EH (cell line): ENCODE results near the gene PLD2.
"Not testable (repeated sequence)": the region's sequence is repeated elsewhere in the genome, so short reads cannot be mapped to it uniquely, and the experiment has no call there.

ENCODE experiments used
- DNase-seq: peaks from one replicate; pipeline ENCODE4 v3.0.0-alpha.2; 2015; ENCODE audit warnings: low read depth

Gene PLD2

DNA sequence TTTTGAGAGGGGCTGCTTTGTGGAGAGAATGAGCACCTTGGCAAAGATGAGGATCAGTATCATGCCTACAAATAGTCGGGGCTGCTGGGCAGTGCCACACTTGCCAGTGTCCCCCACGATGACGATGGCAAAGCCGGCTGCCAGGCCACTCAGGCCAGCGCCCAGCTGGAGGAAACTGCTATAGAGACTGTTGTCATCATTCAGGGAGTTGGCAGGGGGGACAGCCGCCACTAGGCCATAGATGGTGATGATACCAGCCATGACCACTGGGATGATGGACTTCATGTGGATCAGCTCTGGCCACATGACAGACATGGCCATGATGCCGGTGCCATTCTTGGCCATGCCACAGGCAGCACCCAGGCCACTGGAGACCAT is 50.0 kb downstream of the PLD2 start:
- no peak for DNase-seq

DNA sequence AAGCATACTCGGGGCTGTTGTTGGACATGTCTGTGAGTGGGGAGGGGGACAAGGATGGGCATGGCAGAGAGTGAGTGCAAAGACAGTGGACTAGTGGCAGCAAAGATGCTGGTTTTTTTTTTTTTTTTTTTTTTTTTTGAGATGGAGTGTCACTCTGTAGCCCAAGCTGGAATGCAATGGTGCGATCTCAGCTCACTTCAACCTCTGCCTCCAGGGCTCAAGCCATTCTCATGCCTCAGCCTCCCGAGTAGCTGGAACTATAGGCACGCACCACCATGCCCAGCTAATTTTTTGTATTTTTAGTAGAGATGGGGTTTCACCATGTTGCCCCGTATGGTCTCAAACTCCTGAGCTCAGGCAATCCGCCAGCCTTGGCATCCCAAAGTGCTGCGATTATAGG is 50.4 kb downstream of the PLD2 start:
- not testable (repeated sequence) for DNase-seq

DNA sequence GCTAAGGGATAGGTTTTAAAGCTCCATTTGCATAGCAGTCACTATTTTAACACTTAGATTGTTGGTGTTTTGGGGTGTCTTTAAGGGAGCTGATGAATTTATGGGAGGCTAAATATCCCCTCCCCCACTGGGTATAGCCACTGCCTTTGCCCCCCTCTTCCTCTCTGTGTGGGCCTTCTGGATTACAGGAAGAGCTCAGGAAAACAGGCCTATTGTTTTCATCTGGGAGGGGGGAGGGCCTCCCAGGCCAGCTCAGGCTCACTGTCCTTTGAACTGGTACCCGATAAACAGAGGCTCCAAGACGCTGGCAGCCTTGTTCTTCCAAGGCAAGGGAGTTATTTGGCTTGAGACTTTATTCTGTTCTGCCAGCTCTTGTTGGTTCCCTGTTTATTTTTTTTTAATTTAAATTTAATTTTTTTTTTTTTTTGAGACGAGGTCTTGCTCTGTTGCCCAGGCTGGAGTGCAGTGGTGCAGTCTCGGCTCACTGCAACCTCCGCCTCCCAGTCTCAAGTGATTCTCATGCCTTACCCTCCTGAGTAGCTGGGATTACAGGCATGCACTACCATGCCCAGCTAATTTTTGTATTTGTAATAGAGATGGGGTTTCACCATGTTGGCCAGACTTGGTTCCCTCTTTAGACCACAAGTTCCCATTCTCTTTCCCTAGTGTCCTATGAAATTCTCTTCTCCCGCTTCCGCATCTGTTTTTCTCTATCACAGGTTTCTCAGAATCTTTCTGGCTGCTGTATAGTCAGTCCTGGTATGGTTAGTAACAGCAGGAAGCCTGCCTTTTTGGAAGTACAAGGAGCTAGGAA is 51.3 kb downstream of the PLD2 start:
- peak; percentile 35 for DNase-seq

DNA sequence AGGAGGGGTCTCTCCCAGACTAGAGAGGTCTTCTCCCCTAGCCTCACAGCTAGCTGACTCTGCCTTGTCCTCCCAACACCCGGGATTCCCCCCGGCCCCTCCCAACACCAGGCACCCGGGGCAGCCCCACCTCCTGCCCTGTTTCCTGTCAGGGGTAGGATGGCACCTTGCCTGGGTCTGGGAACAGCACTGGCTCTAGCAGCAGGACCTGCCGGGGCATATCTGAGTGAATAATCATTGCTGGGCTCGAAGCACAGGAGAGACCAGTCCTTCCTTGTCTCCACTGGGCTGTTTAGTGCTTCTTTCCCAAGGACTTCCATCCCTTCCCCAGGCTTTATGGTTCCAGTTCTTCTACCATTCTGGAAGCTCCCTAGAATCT is 51.9 kb downstream of the PLD2 start:
- peak; percentile 67 for DNase-seq

DNA sequence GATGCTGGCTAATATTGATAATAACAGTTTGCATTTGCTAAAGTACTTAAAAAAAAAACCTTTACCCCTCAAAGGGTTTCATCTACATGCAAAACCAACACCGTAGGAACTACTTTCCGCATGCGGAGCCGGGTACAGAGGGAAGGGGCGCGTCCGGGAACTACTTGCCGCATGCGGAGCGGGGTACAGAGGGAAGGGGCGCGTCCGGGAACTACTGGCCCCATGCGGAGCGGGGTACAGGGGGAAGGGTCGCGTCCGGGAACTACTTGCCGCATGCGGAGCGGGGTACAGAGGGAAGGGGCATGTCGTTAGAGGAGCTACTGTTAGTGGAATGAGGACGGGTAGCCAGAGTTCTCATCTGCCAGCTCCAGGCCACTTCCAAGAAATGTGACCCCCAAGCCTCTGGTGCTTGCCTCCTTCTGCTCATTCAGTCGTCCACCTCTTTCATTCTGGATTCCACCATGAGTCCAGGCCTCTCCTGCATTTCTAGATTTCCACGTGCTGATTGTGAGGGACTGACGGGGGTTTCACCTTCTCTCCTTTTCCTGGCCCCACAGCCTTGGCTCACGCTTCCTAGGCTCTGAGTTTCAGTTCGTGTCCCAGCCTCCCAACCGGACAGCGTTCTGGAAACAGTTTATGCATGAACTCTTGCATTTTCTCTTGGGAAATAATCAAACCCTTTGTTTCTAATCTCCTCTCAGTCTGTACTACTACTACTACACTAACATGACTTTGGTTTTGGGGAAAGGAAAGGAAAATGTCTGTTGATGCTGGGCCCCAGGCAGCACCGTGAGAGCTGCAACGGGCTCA is 53.1 kb downstream of the PLD2 start:
- DNase-seq, result no peak

DNA sequence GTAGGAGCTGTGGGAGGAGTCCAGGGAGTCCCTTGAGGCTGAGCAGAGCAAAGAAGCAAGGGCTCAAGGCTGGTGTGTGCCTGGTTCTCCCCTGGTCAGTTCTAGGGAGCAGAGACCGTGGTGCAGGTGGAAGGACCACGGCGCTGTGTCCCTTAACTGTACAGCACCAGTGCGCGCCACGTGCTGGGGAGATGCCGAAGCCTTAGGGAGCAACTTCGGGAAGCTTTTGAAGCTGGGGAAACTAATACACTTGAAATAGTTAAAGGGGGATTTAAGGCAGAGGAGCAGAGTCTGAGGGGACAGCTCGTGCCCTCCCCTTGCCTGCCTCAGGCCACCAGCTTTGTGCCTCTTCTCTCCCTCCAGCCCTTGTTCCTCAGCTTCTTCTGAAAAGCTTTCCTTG is 53.7 kb downstream of the PLD2 start:
- no peak for DNase-seq

DNA sequence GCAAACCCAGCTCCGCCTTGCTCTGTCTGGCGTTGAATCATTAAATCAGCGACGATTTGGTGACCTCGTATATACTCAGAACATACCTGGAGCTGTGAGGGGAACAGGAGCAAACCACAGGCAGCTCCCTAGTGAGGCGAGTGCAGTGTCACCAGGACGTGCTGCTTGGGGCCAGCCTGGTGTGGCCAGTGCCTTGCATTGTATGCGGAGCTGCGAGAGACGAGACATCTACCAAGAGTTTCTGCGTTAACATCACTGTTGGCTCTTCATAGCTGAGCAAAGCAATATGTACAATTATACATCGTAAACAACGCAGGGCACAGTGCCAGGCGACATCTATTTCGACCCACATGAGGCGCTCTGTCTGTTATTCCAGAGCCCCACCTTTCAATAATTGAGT is 54.1 kb downstream of the PLD2 start:
- no peak for DNase-seq

DNA sequence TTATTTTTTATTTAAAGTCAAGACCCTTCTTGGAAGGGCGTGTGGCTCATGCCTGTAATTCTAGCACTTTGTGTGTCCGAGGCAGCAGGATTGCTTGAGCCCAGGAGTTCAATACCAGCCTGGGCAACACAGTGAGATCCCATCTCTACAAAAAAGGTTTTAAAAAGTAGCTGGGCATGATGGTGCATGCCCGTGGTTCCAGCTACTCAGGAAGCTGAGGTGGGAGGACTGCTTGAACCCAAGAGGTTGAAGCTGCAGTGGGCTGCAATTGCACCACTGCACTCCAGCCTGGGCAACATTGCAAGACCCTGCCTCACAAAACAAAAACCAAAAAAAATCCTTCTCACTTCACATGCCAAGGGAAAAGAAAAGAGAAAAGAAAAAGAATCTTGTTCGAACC is 55.8 kb downstream of the PLD2 start:
- no peak for DNase-seq

DNA sequence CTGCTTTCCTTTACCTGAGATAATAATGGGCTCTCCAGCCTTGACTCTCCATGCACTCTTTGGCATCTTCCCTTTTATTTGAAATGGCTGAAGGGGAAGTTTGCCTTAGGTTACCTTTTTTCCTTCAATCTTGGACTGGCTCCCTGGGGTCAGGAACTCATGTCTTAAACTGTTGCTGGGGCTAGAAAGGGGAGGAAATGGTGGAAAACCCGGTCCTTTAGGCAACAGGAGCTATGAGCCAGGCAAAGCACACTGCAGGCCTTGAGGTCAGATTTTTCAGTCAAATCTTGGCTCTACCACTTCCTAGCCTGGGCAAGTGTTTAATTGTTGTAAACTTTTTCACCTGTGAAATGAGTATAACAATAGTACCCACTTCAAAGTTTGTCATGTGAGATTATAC is 56.4 kb downstream of the PLD2 start:
- DNase-seq, result no peak

DNA sequence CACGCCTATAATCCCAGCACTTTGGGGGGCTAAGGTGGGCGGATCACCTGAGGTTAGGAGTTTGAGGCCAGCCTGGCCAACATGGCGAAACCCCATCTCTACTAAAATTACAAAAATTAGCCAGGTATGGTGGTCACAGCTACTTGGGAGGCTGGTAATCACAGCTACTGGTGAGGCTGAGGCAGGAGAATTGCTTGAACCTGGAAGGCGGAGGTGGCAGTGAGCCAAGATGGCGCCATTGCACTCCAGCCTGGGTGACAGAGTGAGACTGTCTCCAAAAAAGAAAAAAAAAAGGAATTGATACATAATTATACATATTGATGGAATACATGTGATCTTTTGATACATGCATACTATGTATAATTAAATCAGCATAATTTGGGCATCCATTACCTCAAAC is 60.6 kb downstream of the PLD2 start:
- not testable (repeated sequence) for DNase-seq

DNA sequence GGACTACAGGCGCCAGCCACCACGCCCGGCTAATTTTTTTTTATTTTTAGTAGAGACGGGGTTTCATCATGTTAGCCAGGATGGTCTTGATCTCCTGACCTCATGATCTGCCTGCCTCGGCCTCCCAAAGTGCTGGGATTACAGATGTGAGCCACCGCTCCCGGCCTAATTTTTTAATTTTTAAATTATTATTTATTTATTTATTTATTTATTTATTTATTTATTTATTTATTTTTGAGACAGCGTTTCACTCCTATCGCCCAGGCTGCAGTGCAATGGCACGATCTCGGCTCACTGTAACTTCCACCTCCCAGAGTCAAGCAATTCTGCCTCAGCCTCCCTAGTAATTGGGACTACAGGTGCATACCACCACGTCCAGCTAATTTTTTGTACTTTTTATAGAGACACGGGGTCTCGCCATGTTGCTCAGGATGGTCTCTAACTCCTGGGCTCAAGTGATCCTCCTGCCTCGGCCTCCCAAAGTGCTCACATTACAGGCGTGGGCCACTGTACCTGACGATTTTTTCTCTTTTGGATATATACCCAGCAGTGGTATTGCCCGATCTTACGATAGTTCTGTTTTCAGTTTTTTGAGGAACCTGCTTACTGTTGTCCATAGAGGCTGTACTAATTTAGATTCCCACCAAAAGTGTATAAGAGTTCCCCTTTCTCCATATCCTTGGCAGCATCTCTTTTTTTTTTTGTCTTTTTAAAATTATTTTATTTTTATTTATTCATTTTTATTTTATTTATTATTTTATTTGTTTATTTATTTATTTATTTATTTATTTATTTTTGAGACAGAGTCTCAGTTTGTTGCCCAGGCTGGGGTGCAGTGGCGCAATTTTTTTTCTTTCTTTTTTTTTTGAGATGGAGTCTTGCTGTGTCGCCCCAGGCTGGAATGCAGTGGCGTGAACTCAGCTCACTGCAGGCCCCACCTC is 62.4 kb downstream of the PLD2 start:
- not testable (repeated sequence) for DNase-seq

DNA sequence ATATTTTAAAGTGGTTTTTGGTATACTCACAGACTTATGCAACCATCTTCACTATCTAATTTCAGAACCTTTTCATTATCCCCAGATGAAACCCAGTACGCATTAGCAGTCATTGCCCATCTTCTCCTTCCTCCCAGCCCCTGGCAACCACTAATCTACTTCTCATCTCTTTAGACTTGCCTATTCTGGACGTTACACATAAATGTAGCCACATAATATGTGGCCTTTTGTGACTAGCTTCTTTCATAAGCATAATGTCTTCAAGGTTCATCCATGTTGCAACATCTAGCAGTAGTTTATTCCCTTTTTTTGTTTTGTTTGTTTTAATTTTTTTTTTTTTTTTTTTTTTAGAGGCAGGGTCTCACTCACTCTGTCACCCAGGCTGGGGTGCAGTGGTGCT is 63.9 kb downstream of the PLD2 start:
- DNase-seq, result no peak

DNA sequence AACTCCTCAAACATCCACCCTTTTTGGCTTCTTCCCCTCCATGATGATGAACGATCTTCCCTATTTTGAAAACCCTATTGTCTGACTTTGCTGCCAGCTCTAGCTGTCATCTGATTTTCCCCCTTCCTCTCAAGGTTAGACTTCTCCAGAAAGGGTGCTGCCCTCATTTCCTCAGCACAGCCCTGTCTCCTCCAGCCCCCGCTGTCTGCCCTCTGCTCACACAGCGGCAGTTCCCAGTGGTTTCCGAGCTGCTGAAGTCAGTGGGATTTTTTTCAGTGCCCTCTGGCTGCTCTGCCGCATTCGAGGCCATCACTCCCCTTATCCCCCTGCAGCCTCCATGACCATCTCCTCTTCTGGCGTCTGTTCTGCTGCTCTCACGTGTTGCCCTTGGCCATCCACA is 65.8 kb downstream of the PLD2 start:
- DNase-seq, result no peak
